Activated B cell treated with CpG ODN at 0.5 μM for 24 hours (primary cell): Measurements from ENCODE around the gene SYT15B. TPM values are rescaled to one million over a fixed set of nuclear protein-coding genes. Genes with fewer than 3 reads are reported as not detected.
"Not testable (repeated sequence)": the region's sequence is repeated elsewhere in the genome, so short reads cannot be mapped to it uniquely, and the experiment has no call there.

Experiments
- ATAC-seq: fragments of 200-7000 bp; cut with Tn5 transposase; one replicate; pipeline ENCODE4 v1.10.0; 2021; ENCODE audit warnings: low read depth, mild to moderate bottlenecking, moderate library complexity
- CTCF ChIA-PET: fragments of 350-600 bp; sonication (Branson Sonifier 250); formaldehyde crosslinking; loops from one replicate; lab custom pipeline; 2021; ENCODE audit warnings: antibody characterized with exemption; lab: Charles Lee
- POLR2A ChIA-PET: fragments of 350-600 bp; sonication (Branson Sonifier 250); formaldehyde crosslinking; loops from one replicate; lab custom pipeline; 2021; ENCODE audit warnings: antibody characterized with exemption; lab: Charles Lee
- DNase-seq: peaks from one replicate; pipeline ENCODE4 v3.0.0; 2022
- H3K27ac Mint-ChIP-seq: one replicate; pipeline ENCODE4 v1.8.0; 2020; ENCODE audit warnings: mixed read lengths
- H3K27me3 Mint-ChIP-seq: one replicate; pipeline ENCODE4 v1.8.0; 2021; ENCODE audit warnings: mixed read lengths
- H3K36me3 Mint-ChIP-seq: one replicate; pipeline ENCODE4 v1.8.0; 2021; ENCODE audit warnings: low read depth, mixed read lengths
- H3K4me1 Mint-ChIP-seq: one replicate; pipeline ENCODE4 v1.8.0; 2021; ENCODE audit warnings: mixed read lengths
- H3K4me3 Mint-ChIP-seq: one replicate; pipeline ENCODE4 v1.8.0; 2020; ENCODE audit warnings: mild to moderate bottlenecking, mixed read lengths
- H3K9me3 Mint-ChIP-seq: one replicate; pipeline ENCODE4 v1.8.0; 2020; ENCODE audit warnings: mixed read lengths
- intact Hi-C: fragments of 100-400 bp; cut with micrococcal nuclease; formaldehyde crosslinking; loops from one replicate; pipeline ENCODE4 v1.15.1; 2024
- total RNA-seq: library from RNA; stranded (reverse); gene quantifications from 2 replicates; pipeline ENCODE4 v1.2.3, GENCODE V29; 2022

SYT15B gene
- 0.12 TPM in 1 of 2 replicates, not detected in the other for total RNA-seq

GRCh38 chr10:47763554-47764175, at the start of gene SYT15B:
SYT15B (minus strand) TSS chr10:47763592; CDS start chr10:47762640, 952 bp downstream.
- H3K27ac Mint-ChIP-seq, DNase-seq, H3K36me3 Mint-ChIP-seq, ATAC-seq, H3K27me3 Mint-ChIP-seq, intact Hi-C loops, POLR2A ChIA-PET, H3K4me3 Mint-ChIP-seq, H3K9me3 Mint-ChIP-seq, H3K4me1 Mint-ChIP-seq, CTCF ChIA-PET: not testable (repeated sequence)

DNA sequence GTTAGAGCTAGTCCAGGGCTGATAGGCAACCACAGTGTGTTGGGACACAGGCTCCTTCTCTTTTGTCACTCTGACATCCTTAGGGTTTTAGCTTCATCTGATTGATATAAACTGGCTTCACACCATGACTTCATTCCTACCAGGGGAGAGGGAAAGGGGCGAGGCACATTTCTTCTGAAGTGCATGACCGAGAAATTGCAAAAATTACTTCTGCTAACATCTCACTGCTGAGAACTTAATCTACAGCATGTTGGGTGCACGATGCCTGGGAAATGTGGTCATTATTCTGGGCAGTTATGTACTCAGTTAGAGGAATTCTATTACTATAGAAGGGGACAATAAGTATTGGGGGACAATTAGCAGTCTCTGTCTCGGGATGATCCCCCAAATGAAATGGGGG, 16.2 kb upstream of the SYT15B start:
- ATAC-seq, H3K4me3 Mint-ChIP-seq, H3K9me3 Mint-ChIP-seq, H3K36me3 Mint-ChIP-seq, H3K4me1 Mint-ChIP-seq, H3K27me3 Mint-ChIP-seq, CTCF ChIA-PET, H3K27ac Mint-ChIP-seq, intact Hi-C loops, POLR2A ChIA-PET, DNase-seq: not testable (repeated sequence)

DNA sequence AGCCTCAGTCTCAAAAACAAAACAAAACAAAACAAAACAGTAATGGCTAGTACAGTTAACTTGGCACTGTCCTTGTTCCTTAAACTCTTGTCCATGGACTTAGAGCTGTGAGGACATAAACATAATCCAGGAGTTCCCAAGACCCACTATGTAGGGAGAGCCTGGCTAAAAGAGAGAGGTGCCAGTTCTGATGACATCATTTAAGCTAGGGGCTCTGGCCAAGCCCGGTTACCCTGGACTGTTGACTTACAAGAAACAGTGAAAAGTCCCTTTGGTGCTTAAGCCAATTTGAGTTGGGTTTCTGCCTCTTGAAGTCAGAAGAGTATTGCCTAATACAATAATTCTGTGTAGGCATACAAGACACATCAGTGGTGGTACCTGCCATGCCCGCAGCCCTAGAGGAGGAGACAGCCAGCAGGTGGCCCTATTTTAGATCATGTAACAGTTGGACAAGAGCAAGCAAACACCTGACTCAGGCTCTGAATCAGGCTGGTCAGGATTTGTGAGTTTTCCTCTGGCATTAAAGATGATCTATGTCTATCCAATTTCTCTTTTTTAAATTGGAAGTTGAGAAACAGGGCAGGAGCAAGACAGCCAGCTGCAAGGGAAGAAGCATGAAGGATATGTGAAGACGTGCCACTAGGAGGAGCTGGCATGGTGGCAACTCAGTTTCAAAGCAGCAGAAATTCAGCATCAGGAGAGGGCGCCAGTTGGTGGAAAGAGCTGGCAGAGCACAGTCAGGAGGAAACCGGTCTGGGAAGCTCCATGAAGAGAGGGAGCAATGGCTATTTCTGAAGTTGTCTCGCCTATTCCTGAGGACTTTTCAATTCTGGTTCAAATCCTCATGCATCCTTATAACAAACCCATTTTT, 12.2 kb upstream of the SYT15B start:
- intact Hi-C loops, ATAC-seq, POLR2A ChIA-PET, H3K27me3 Mint-ChIP-seq, H3K4me1 Mint-ChIP-seq, CTCF ChIA-PET, H3K9me3 Mint-ChIP-seq, DNase-seq, H3K4me3 Mint-ChIP-seq, H3K36me3 Mint-ChIP-seq, H3K27ac Mint-ChIP-seq: not testable (repeated sequence)

DNA sequence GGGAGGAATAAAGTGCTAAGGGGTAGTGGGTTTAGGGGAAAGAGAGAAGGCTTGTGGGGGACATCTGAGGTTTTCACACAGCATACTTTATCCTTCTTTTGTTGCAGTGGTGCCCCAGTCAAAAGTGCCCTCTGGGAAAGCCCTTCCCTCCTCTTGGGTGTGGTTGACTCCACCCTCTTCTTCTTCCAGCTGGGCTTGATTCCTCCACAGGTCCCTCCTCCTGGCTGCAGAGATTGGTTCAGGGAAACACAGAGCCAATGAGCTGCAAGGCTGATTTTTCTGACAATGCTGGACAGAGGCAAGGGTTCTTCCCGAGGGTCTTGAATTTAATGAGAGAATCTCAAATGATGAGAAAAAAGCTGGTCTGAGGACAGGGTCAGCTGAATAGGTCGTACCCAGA, 7.4 kb upstream of the SYT15B start:
- POLR2A ChIA-PET, H3K36me3 Mint-ChIP-seq, H3K27ac Mint-ChIP-seq, DNase-seq, intact Hi-C loops, H3K4me1 Mint-ChIP-seq, H3K27me3 Mint-ChIP-seq, CTCF ChIA-PET, H3K4me3 Mint-ChIP-seq, ATAC-seq, H3K9me3 Mint-ChIP-seq: not testable (repeated sequence)

- H3K27me3 Mint-ChIP-seq, H3K4me3 Mint-ChIP-seq, H3K9me3 Mint-ChIP-seq, DNase-seq, CTCF ChIA-PET, POLR2A ChIA-PET, H3K36me3 Mint-ChIP-seq, H3K27ac Mint-ChIP-seq, intact Hi-C loops, H3K4me1 Mint-ChIP-seq, ATAC-seq: not testable (repeated sequence)
Measured at GRCh38 chr10:47768578-47769115, 5.3 kb upstream of the SYT15B start.

DNA sequence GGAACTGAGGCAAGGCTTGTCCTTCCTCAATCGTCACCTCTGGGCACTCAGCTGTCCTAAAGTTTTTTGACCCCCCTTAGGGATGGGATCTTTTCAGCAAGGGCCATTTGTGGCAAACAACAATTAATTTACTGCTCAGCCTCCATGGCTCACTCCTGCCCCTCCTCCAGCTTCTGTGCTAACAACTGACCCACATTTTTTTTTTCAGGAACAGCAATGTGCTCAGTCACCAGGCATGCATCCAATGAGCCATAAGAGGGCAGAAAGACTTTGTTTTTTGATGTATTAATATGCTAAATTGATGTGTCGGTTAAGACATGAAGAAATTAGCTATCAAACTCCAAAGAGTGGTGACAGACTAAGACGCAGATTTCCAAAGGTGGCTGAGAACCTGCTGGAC, 4.7 kb upstream of the SYT15B start:
- ATAC-seq, CTCF ChIA-PET, DNase-seq, H3K4me3 Mint-ChIP-seq, POLR2A ChIA-PET, intact Hi-C loops, H3K27ac Mint-ChIP-seq, H3K27me3 Mint-ChIP-seq, H3K9me3 Mint-ChIP-seq, H3K4me1 Mint-ChIP-seq, H3K36me3 Mint-ChIP-seq: not testable (repeated sequence)

- H3K4me1 Mint-ChIP-seq, H3K36me3 Mint-ChIP-seq, ATAC-seq, H3K4me3 Mint-ChIP-seq, H3K27me3 Mint-ChIP-seq, H3K27ac Mint-ChIP-seq, POLR2A ChIA-PET, intact Hi-C loops, CTCF ChIA-PET, DNase-seq, H3K9me3 Mint-ChIP-seq: not testable (repeated sequence)
Measured at GRCh38 chr10:47767236-47767635, 3.8 kb upstream of the SYT15B start.

DNA sequence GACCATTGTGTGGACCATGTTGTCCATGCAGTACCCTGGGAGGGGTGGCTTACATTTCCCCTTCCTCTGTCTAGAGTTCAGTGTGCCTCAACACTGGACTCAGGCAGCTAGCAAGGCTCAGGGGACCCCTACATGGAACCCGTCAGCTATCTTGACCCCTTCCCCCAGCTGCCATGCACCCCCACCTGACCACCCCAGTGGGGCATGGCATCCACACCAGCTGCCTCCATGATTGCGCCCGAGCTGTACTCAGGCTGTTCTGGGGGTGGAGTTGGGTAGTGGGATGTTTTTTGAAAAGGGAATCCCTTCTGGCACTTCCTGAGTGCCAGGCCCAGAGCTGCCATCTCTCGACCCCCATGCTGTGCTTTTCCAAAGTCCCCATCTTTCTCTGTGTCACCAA, 1.8 kb upstream of the SYT15B start:
- H3K27me3 Mint-ChIP-seq, H3K27ac Mint-ChIP-seq, intact Hi-C loops, POLR2A ChIA-PET, H3K36me3 Mint-ChIP-seq, CTCF ChIA-PET, ATAC-seq, H3K4me1 Mint-ChIP-seq, H3K9me3 Mint-ChIP-seq, H3K4me3 Mint-ChIP-seq, DNase-seq: not testable (repeated sequence)

DNA sequence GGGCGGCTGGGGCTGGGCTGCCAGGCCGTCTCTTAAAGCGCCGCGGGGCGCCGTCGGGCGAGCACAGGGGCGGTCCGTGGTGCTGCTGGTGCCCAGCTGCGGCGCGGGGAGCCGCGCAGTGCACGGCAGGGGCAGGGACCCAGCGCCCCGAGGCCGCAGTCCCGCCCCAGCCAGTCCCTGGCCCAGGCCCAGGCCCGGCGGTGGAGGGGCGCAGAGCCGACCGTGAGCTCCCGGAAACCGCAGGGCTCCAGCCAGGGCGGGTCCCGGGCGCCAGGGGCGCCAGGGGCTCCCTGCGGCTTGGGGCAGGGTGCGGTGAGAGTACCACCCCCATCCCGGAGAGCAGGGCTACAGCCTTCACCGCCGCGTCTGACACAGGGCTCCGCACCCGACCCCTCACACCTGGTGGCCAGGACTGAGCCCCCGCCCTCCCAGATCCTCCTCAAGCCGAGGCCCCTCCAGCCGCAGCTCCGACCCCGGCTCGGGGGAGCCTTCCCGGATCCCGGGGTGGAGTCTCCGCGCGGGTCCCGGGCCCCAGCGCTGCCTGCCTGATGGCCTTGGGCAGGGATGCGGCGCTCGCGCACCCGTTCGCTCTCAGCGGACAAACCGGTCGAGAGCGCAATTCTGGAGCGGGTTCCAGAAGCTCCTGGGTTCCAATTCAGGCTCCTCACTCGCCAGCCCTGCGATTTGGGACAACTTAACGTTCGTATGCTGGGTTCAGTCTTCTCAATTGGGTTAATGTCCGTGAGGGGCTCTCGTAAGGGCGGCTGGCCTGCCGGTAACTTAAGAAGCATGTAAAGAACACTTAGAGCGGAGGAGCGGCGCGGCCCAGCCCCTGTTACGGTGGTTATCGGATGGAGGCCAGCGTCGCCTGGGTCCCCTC, 478 bp downstream of the SYT15B start:
- CTCF ChIA-PET, H3K27ac Mint-ChIP-seq, POLR2A ChIA-PET, H3K36me3 Mint-ChIP-seq, intact Hi-C loops, H3K4me3 Mint-ChIP-seq, H3K4me1 Mint-ChIP-seq, H3K9me3 Mint-ChIP-seq, H3K27me3 Mint-ChIP-seq, ATAC-seq, DNase-seq: not testable (repeated sequence)

DNA sequence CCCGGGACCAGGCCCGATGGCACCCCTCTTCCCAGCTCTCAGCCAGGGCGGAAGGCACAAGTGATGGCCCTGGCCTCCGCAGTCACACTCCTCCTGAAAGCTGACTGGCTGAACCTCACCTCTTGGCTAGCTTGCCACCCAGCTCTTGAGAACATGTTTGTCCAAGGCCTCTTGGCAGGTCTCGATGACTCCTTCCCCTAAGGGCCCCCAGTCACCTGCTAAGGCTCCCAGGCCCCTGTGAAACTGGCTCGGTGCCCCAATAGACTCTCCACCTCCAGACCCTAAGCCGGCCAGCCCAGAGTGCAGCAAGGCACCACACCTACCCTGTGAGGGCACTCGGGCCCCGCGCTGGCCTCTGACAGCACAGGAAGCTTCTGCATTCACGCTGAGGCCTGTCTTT, 4.5 kb downstream of the SYT15B start:
- intact Hi-C loops, H3K4me1 Mint-ChIP-seq, CTCF ChIA-PET: not testable (repeated sequence)

DNA sequence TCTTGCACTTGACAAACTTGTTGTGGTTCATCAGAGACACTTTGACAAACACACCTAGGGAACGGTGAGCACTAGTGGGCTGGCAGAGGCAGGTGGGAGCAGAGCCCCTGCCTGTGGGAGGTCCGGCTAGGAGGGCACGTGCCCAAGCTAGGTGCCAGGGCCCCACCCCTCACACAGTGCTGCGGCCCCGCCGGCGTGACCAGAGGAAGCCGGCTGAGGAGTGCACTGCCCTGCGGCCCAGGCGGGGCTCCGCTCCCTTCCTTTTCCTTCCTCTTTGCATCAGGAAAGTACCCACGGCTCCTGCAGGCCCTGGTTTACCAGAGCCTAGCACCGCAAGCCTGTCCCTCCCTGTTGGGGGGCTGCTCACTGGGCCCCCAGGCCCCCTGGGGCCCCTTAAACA, 7.2 kb downstream of the SYT15B start:
- H3K27ac Mint-ChIP-seq, POLR2A ChIA-PET, H3K9me3 Mint-ChIP-seq, intact Hi-C loops, H3K4me3 Mint-ChIP-seq, H3K36me3 Mint-ChIP-seq, DNase-seq, ATAC-seq, CTCF ChIA-PET, H3K27me3 Mint-ChIP-seq, H3K4me1 Mint-ChIP-seq: not testable (repeated sequence)

More for the DNA sequence above, 4.5 kb downstream of the SYT15B start:
- H3K27ac Mint-ChIP-seq, ATAC-seq, DNase-seq, H3K27me3 Mint-ChIP-seq, H3K4me3 Mint-ChIP-seq, H3K36me3 Mint-ChIP-seq, H3K9me3 Mint-ChIP-seq, POLR2A ChIA-PET: not testable (repeated sequence)
